NT2/D1 (cell line): ENCODE measurements around the gene STPG4.
A peak's percentile ranks its signal among the peaks of the same experiment; 100 is the strongest.

Experiments used
- DNase-seq: peaks from one replicate; pipeline ENCODE4 v3.0.0-alpha.2; 2011; ENCODE audit warnings: low read depth, low spot score
- H3K27me3 ChIP-seq: 2 replicates; pipeline ENCODE4 v1.6.0; 2011; ENCODE audit warnings: mild to moderate bottlenecking; ENCODE audit not compliant: insufficient read length, insufficient read depth
- H3K36me3 ChIP-seq: 2 replicates; pipeline ENCODE4 v1.6.1; 2011; ENCODE audit warnings: mild to moderate bottlenecking, low read length, mixed read lengths; ENCODE audit not compliant: insufficient read depth, insufficient read length
- H3K4me1 ChIP-seq: 2 replicates; pipeline ENCODE4 v1.5.1; 2011; ENCODE audit not compliant: insufficient read depth, insufficient read length
- H3K4me3 ChIP-seq: 2 replicates; pipeline ENCODE4 v1.5.1; 2011; ENCODE audit warnings: low read depth; ENCODE audit not compliant: insufficient read length
- H3K9ac ChIP-seq: 2 replicates; pipeline ENCODE4 v1.6.0; 2011; ENCODE audit warnings: low read depth; ENCODE audit not compliant: insufficient read length
- H3K9me3 ChIP-seq: 2 replicates; pipeline ENCODE4 v1.5.1; 2011; ENCODE audit warnings: mild to moderate bottlenecking, low read length; ENCODE audit not compliant: insufficient read depth
- SUZ12 ChIP-seq: IDR thresholded peaks from 2 replicates; pipeline ENCODE4 v1.6.1; 2011; ENCODE audit not compliant: insufficient read length, insufficient read depth; ENCODE audit errors: extremely low read depth
- YY1 ChIP-seq: IDR thresholded peaks from 2 replicates; pipeline ENCODE4 v1.6.1; 2011; ENCODE audit not compliant: insufficient read length, insufficient read depth
- ZNF274 ChIP-seq: IDR thresholded peaks from 2 replicates; pipeline ENCODE4 v1.6.1; 2011; ENCODE audit warnings: mild to moderate bottlenecking, low read depth, low read length

Gene STPG4

DNA sequence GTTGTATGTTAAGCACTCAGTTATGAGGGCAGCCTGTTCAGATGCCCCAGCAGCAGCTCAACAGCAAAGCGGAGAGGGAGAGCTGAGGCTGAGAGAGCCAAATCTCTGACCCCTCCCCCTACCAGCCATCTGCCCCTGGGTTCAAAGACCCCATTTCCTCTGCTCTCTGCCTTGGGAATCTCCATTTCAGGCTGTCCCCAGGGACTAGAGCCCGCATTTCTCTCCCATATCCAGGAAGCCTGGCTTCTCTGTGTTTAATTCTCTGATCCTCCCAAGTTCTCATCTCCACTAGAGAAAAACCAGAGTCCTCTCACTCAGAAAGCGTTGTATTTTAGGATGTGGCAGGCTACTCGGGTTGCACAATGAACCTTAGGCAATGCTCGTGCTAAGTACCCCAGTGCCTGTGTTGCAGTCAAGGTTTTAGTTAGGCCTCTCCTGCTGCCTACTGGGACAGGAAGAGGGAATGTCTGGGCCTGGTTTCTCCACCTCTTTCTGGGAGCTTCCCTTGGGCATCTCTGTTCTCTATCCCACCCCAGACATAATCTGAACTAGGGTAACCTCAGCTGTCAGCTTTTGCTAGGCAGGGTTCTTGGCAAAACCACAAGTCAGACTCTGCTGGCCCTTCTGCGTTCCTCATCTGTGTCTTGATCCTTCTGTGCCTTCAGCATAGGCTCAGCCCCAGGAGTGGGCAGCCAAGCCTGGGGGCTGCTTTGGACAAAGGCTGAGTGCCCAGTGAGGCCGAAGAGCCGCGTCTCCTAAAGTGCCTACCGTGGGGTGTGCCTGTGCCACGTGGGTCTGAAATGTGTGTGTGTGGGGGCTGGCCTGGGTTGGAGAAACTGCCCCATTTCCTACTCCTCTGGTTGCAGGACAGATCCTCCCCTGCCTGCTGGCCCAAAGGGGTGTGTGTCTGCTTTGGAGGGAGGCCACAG is 96.8 kb downstream of the STPG4 start:
- TF ChIP-seq ZNF274: no peak
- TF ChIP-seq YY1: no peak

GRCh38 chr2:47057687-47058002 is 97.5 kb downstream of the STPG4 start:
- Histone ChIP-seq H3K27me3 (no peaks in the 10 kb centered on the region), H3K9ac (peak overlapping the region; percentile 50), H3K4me3 (no peak overlapping the region), H3K4me1 (peaks cover 26% of the 10 kb centered on the region), H3K9me3 (no peaks in the 10 kb centered on the region), H3K36me3 (peaks cover 28% of the 10 kb centered on the region)
- TF ChIP-seq ZNF274: no peak
- TF ChIP-seq SUZ12: no peak
- no peak for TF ChIP-seq YY1
- DNase-seq: no peak

More for the DNA sequence above, 96.8 kb downstream of the STPG4 start:
- H3K9me3 ChIP-seq: no peaks in the 10 kb centered on the region
- H3K4me3 ChIP-seq: no peak overlapping the region
- DNase-seq: no peak
- H3K27me3 ChIP-seq: no peaks in the 10 kb centered on the region
- H3K36me3 ChIP-seq: peaks cover 30% of the 10 kb centered on the region
- peaks cover 24% of the 10 kb centered on the region for H3K4me1 ChIP-seq
- peak overlapping the region; percentile 50 for H3K9ac ChIP-seq

GRCh38 chr2:47056868-47057686 is 98.0 kb downstream of the STPG4 start:
- no peak for TF ChIP-seq ZNF274
- no peak for TF ChIP-seq SUZ12
- TF ChIP-seq YY1: no peak
- H3K9ac ChIP-seq: peak overlapping the region; percentile 50
- peaks cover 26% of the 10 kb centered on the region for H3K4me1 ChIP-seq
- H3K4me3 ChIP-seq: no peak overlapping the region
- no peaks in the 10 kb centered on the region for H3K9me3 ChIP-seq
- no peaks in the 10 kb centered on the region for H3K27me3 ChIP-seq
- DNase-seq: no peak
- peaks cover 34% of the 10 kb centered on the region for H3K36me3 ChIP-seq

GRCh38 chr2:47056374-47056773 is 98.7 kb downstream of the STPG4 start:
- no peaks in the 10 kb centered on the region for H3K27me3 ChIP-seq
- H3K4me3 ChIP-seq: no peak overlapping the region
- no peaks in the 10 kb centered on the region for H3K9me3 ChIP-seq
- H3K36me3 ChIP-seq: peaks cover 36% of the 10 kb centered on the region
- H3K4me1 ChIP-seq: peaks cover 25% of the 10 kb centered on the region
- no peak for DNase-seq
- TF ChIP-seq SUZ12: no peak
- no peak for TF ChIP-seq ZNF274
- no peak for TF ChIP-seq YY1
- no peak overlapping the region for H3K9ac ChIP-seq

GRCh38 chr2:47054868-47055267 is 100.2 kb downstream of the STPG4 start:
- no peak overlapping the region for H3K9ac ChIP-seq
- no peaks in the 10 kb centered on the region for H3K9me3 ChIP-seq
- no peak overlapping the region for H3K4me3 ChIP-seq
- peaks cover 47% of the 10 kb centered on the region for H3K36me3 ChIP-seq
- no peaks in the 10 kb centered on the region for H3K27me3 ChIP-seq
- DNase-seq: no peak
- TF ChIP-seq ZNF274 (no peak), YY1 (no peak), SUZ12 (no peak)
- H3K4me1 ChIP-seq: peaks cover 23% of the 10 kb centered on the region

GRCh38 chr2:47054036-47054555 is 101.0 kb downstream of the STPG4 start:
- DNase-seq: no peak
- H3K9me3 ChIP-seq: no peaks in the 10 kb centered on the region
- H3K9ac ChIP-seq: no peak overlapping the region
- H3K4me1 ChIP-seq: peaks cover 26% of the 10 kb centered on the region
- no peaks in the 10 kb centered on the region for H3K27me3 ChIP-seq
- TF ChIP-seq YY1 (no peak), ZNF274 (no peak), SUZ12 (no peak)
- no peak overlapping the region for H3K4me3 ChIP-seq
- H3K36me3 ChIP-seq: peaks cover 50% of the 10 kb centered on the region

GRCh38 chr2:47052847-47053246 is 102.3 kb downstream of the STPG4 start:
- no peaks in the 10 kb centered on the region for H3K9me3 ChIP-seq
- H3K27me3 ChIP-seq: no peaks in the 10 kb centered on the region
- H3K36me3 ChIP-seq: peaks cover 56% of the 10 kb centered on the region
- H3K4me1 ChIP-seq: peaks cover 20% of the 10 kb centered on the region
- TF ChIP-seq YY1: no peak
- H3K4me3 ChIP-seq: no peak overlapping the region
- H3K9ac ChIP-seq: no peak overlapping the region
- DNase-seq: no peak
